NCI-H2196 (cell line): ENCODE data around the gene PPP2R3B.
"Not testable (repeated sequence)": the region's sequence is repeated elsewhere in the genome, so short reads cannot be mapped to it uniquely, and the experiment has no call there.

ENCODE experiments used
- DNase-seq: peaks from one replicate; lab custom pipeline; 2025; ENCODE audit not compliant: unreplicated experiment; lab: John Stamatoyannopoulos, UW

The PPP2R3B gene

GRCh38 chrX:404656-405055 is 17.9 kb upstream of the PPP2R3B start:
- DNase-seq, result no peak

- no peak for DNase-seq
These were observed 16.1 kb upstream of the PPP2R3B start for GRCh38 chrX:402857-403256.

- DNase-seq, result no peak
These were observed 13.6 kb upstream of the PPP2R3B start for GRCh38 chrX:400258-400657.

GRCh38 chrX:397575-397974 is 10.9 kb upstream of the PPP2R3B start:
- DNase-seq, result no peak

- DNase-seq, result no peak
These were observed 8.1 kb upstream of the PPP2R3B start for GRCh38 chrX:394830-395229.

DNA sequence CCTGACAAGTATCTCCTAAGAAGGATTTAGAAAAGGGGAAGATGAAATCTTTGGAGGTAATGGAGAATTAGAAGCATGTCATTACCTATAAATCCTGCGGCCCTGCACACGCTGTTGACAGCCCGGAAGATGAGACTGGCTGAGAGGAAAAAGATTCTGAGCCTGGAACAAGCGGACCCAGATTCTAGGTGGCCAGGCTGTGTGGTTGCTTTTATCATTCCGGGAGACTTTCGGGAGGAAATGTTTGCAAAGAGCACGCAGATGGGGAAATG is 5.8 kb upstream of the PPP2R3B start:
- DNase-seq, result no peak

DNA sequence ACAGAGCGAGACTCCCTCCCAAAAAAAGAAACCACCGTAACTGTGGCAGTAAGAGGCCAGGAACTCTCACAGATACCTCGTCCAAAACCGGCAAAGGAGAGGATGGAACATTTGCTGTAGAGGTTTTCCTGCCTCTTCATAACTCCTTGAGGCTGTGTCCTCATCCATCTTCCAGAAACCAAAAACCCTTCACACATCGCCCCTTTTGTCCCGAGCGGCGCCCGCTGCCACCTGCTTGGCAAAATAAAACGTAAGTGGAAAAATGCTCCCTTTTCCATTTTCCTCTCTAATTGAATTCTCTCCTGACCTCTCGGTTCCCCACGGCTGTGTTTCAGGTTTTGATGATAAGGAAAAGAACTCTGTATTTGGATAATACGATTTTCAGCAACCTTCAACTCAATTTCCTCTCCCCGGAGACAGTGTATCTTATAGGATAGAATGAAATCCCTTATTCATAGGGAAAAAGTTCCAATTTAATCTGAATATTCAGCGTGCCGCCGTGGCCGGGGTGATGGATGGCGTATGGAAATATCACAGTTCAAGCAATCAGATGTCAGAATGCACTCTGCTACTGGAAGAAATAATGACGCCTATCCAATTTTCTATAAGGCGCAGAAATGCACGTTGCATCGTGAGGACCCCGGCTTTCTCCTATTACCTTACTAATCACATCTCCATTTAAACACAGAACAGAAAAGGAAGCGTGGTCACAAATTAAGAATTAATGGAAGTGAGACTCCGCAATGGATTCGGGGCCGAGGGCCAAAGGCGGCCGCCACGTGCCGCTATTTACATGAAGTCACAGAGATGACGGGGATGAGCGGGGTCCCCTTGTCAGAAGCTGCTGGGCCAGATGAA is 5.2 kb upstream of the PPP2R3B start:
- no peak for DNase-seq

DNA sequence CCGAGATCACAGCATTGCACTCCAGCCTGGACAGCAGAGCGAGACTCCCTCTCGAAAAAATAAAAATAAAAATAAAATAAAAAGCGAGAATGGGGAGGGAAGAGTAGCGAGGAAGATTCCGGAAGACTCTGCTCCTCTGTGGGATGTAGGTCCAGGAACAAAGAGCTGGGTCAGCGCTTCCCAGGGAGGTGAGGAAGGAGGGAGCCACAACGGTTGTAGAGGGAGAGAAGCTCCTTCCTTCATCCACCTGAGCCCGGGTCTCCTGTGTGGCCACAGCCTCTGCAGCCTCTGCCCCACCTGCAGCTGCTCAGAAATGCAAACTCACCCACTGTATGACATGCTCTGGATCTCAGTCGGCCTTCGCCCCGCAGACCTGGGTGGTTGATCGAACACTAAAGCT is 3.8 kb upstream of the PPP2R3B start:
- no peak for DNase-seq

GRCh38 chrX:389021-389441 is 2.3 kb upstream of the PPP2R3B start:
- no peak for DNase-seq

DNA sequence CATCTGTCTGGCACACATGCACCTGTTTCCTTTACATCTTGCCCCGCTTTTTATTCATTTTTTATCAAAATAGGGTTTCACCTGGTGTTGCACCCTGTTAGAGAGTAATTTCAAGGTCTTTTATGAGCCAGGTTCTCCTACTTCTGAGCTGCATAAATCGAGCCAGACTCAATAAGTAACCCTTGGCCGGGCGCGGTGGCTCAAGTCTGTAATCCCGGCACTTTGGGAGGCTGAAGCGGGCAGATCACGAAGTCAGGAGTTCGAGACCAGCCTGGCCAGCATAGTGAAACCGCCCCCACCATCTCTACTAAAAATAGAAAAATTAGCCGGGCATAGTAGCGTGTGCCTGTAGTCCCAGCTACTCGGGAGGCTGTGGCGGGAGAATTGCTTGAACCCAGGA is 1.0 kb upstream of the PPP2R3B start:
- DNase-seq, result no peak

DNA sequence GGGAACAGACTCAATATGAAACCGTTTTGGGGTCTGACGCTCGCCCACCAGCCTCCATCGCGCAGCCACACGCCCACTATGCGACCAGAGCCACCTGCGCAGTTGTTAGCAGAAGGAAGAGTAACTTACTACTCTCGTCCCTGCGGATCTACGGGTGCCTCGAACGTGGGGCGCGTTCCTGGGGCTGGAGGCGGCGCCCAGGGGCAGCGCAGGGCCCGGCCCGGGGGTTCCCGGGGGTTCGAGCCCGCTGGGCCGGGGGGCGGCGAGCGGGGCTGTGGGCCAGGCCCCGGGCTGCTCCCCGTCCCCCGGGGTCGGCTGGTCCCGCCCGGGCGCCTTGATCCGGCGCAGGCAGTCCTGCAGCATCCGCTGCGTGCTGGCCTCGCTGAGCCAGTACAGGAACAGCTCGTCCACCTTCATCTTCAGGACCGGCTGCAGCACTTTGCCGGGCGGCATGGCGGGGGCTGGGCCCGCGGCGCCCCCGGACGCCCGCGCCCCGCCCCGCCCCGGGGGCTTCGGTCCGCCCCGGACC is 404 bp downstream of the PPP2R3B start:
- no peak for DNase-seq

- not testable (repeated sequence) for DNase-seq
These were observed 971 bp downstream of the PPP2R3B start for GRCh38 chrX:385736-386135.

GRCh38 chrX:384861-385260 is 1.8 kb downstream of the PPP2R3B start:
- DNase-seq, result no peak

DNA sequence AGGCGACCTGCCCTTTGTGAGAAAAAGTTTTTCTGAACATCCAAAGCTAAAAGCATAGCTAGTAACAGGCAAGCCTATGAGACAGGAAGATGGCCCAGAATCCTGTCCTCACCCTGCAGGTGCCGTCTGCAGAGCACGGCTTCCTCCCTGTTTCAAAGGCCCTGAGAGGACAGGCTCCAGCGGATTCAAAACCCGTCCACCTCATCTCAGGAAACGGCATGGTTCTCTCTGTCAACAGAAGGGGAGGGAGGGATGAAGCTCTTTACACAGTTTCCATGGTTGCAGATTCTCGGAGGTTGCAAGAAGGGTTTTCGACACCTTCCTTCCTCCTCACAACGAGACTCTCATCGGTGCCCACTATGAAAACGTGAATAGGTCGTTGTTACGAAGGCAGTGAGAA is 8.3 kb downstream of the PPP2R3B start:
- no peak for DNase-seq

- DNase-seq, result not testable (repeated sequence)
These were observed 10.5 kb downstream of the PPP2R3B start for GRCh38 chrX:376206-376605.

- no peak for DNase-seq
These were observed 11.3 kb downstream of the PPP2R3B start for GRCh38 chrX:375181-376036.

DNA sequence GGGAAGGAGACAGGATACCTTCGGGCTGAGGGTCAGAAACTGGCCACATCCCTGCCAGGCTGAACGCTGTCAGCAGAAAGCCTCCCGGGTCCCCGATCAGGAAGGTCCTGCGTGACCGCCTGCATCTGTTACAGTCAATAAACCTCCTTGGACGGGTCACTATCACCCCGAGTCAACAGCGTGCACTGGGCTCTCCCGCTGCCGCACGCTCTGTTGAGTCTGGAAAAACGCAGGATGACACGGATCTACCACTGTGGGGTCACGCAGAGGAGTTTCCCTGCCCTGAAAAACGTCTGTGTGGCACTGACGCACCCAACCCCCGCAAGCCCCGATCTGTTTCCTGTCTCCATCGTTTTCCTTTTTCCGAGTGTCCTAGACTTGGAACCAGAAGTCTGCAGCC is 12.1 kb downstream of the PPP2R3B start:
- DNase-seq, result no peak

DNA sequence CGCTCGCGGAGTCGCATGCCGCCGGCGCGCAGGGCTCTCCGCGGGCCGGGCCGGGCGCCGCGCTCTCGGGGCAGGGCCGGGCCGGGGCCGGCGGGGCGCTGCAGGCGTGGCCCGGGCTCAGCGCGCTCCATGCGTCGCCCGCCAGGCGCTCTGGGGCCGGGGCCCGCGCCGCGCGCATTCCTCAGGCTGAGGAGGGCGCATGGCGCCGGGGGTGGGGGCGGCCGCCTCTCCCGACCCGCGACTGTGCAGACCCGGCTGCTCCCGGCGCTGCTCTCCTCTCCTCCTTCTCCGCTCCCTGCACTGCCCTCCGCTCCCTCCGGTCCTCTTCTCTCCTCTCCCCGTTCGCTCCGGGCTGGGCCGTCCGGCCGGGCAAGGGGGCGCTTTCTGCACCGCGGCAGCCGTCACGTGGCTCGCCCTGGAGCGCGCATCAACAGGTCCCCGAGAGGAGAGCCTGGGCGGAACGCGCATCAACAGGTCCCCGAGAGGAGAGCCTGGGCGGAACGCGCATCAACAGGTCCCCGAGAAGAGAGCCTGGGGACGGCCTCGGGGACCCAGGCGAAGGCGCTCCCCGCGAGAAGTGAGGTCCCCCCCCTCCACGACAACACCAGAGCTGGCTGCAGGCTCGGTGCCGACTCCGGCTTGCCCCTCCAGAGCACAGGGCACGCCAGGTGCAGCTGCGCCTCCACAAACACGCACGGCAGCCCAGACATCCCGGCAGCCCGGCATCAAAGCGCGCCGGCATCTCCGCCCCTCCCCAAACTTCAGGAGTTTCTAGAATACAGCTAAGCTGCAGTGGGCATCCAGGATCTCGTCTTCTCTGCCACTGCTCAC is 12.9 kb downstream of the PPP2R3B start:
- no peak for DNase-seq

GRCh38 chrX:372856-373640 is 13.7 kb downstream of the PPP2R3B start:
- no peak for DNase-seq

- no peak for DNase-seq
These were observed 14.8 kb downstream of the PPP2R3B start for GRCh38 chrX:371907-372306.
